Effector CD4-positive, alpha-beta T cell (primary cell): Measurements from ENCODE around the gene DRD4.
"Not testable (repeated sequence)": the region's sequence is repeated elsewhere in the genome, so short reads cannot be mapped to it uniquely, and the experiment has no call there.

Experiments used
- DNase-seq: peaks from one replicate; pipeline ENCODE4 v3.0.0-alpha.2; 2020

The DRD4 gene

GRCh38 chr11:645536-645935 is 8.5 kb downstream of the DRD4 start:
- no peak for DNase-seq

- DNase-seq, result no peak
Observed at GRCh38 chr11:646214-646613, 9.1 kb downstream of the DRD4 start.

- DNase-seq, result not testable (repeated sequence)
Observed at GRCh38 chr11:647672-648158, 10.6 kb downstream of the DRD4 start.

- no peak for DNase-seq
Observed at GRCh38 chr11:650482-650881, 13.4 kb downstream of the DRD4 start.

- DNase-seq, result not testable (repeated sequence)
Observed at GRCh38 chr11:653136-653535, 16.1 kb downstream of the DRD4 start.

- DNase-seq, result no peak
Observed at GRCh38 chr11:653837-654236, 16.8 kb downstream of the DRD4 start.

- DNase-seq, result not testable (repeated sequence)
Observed at GRCh38 chr11:654444-654843, 17.4 kb downstream of the DRD4 start.

- DNase-seq, result no peak
Observed at GRCh38 chr11:655036-655726, 18.1 kb downstream of the DRD4 start.

GRCh38 chr11:656426-656825 is 19.4 kb downstream of the DRD4 start:
- no peak for DNase-seq

- no peak for DNase-seq
Observed at GRCh38 chr11:656866-657265, 19.8 kb downstream of the DRD4 start.

GRCh38 chr11:657691-658126 is 20.6 kb downstream of the DRD4 start:
- no peak for DNase-seq

GRCh38 chr11:659532-660085 is 22.5 kb downstream of the DRD4 start:
- DNase-seq, result no peak

GRCh38 chr11:660281-660680 is 23.2 kb downstream of the DRD4 start:
- DNase-seq, result no peak

GRCh38 chr11:660681-661444 is 23.8 kb downstream of the DRD4 start:
- no peak for DNase-seq

GRCh38 chr11:662689-663274 is 25.7 kb downstream of the DRD4 start:
- peak; percentile 23 for DNase-seq

GRCh38 chr11:665062-665703 is 28.1 kb downstream of the DRD4 start:
- no peak for DNase-seq

GRCh38 chr11:665704-666281 is 28.7 kb downstream of the DRD4 start:
- no peak for DNase-seq

GRCh38 chr11:673866-674265 is 36.8 kb downstream of the DRD4 start:
- DNase-seq, result no peak

- DNase-seq, result no peak
Observed at GRCh38 chr11:674406-674805, 37.3 kb downstream of the DRD4 start.

GRCh38 chr11:678297-678696 is 41.2 kb downstream of the DRD4 start:
- DNase-seq, result no peak

- DNase-seq, result no peak
Observed at GRCh38 chr11:679271-680207, 42.5 kb downstream of the DRD4 start.
